ENCODE data around the gene PTPRN2.

PTPRN2 gene

GRCh38 chr7:158142657-158143056, 445.0 kb downstream of the PTPRN2 start:
- no peak for DNase-seq

- DNase-seq = no peak
These were observed 445.7 kb downstream of the PTPRN2 start for GRCh38 chr7:158141806-158142518.

GRCh38 chr7:158141221-158141582, 446.4 kb downstream of the PTPRN2 start:
- no peak for DNase-seq

GRCh38 chr7:158140538-158141220, 446.9 kb downstream of the PTPRN2 start:
- no peak for DNase-seq

- DNase-seq = no peak
These were observed 448.1 kb downstream of the PTPRN2 start for GRCh38 chr7:158139499-158139898.

GRCh38 chr7:158138329-158138597, 449.4 kb downstream of the PTPRN2 start:
- DNase-seq = no peak

- no peak for DNase-seq
These were observed 449.9 kb downstream of the PTPRN2 start for GRCh38 chr7:158137516-158138328.

- no peak for DNase-seq
These were observed 451.7 kb downstream of the PTPRN2 start for GRCh38 chr7:158135931-158136330.

GRCh38 chr7:158134824-158135223, 452.8 kb downstream of the PTPRN2 start:
- DNase-seq = no peak

- DNase-seq = no peak
These were observed 453.9 kb downstream of the PTPRN2 start for GRCh38 chr7:158133515-158134271.

GRCh38 chr7:158133057-158133456, 454.6 kb downstream of the PTPRN2 start:
- no peak for DNase-seq

- DNase-seq = no peak
These were observed 457.6 kb downstream of the PTPRN2 start for GRCh38 chr7:158130023-158130409.

GRCh38 chr7:158129037-158130022, 458.3 kb downstream of the PTPRN2 start:
- no peak for DNase-seq

- DNase-seq = no peak
These were observed 459.1 kb downstream of the PTPRN2 start for GRCh38 chr7:158128572-158128971.

- DNase-seq = no peak
These were observed 460.4 kb downstream of the PTPRN2 start for GRCh38 chr7:158127241-158127640.

GRCh38 chr7:158126661-158127060, 461.0 kb downstream of the PTPRN2 start:
- DNase-seq = no peak

GRCh38 chr7:158125721-158126120, 461.9 kb downstream of the PTPRN2 start:
- DNase-seq = no peak

GRCh38 chr7:158125091-158125490, 462.5 kb downstream of the PTPRN2 start:
- DNase-seq = no peak

- DNase-seq = no peak
These were observed 462.9 kb downstream of the PTPRN2 start for GRCh38 chr7:158124671-158125079.

- no peak for DNase-seq
These were observed 463.9 kb downstream of the PTPRN2 start for GRCh38 chr7:158123753-158124152.

- no peak for DNase-seq
These were observed 464.4 kb downstream of the PTPRN2 start for GRCh38 chr7:158123214-158123613.

- DNase-seq = no peak
These were observed 466.1 kb downstream of the PTPRN2 start for GRCh38 chr7:158121441-158122045.
